SHP77 (cell line): ENCODE data around the gene OCRL.

ENCODE experiments used
- DNase-seq, 2 experiments: peaks; one replicate each; lab custom pipeline; 2025; lab: John Stamatoyannopoulos, UW

The OCRL gene

GRCh38 chrX:129634541-129634940 lies 94.5 kb downstream of the OCRL start:
- DNase-seq: no peak

- DNase-seq: no peak
Observed at GRCh38 chrX:129636175-129636681, 96.2 kb downstream of the OCRL start.

- DNase-seq: peak; percentile 5 to 10
Observed at GRCh38 chrX:129637217-129638109, 97.4 kb downstream of the OCRL start.

GRCh38 chrX:129638917-129639316 lies 98.9 kb downstream of the OCRL start:
- no peak for DNase-seq

GRCh38 chrX:129640737-129641136 lies 100.7 kb downstream of the OCRL start:
- DNase-seq: no peak

- no peak for DNase-seq
Observed at GRCh38 chrX:129641469-129641868, 101.4 kb downstream of the OCRL start.

GRCh38 chrX:129641941-129642340 lies 101.9 kb downstream of the OCRL start:
- no peak for DNase-seq
